HG03139 (cell line): Measurements from ENCODE around the gene MISP.
"Not testable (repeated sequence)": the region's sequence is repeated elsewhere in the genome, so short reads cannot be mapped to it uniquely, and the experiment has no call there.

ENCODE experiments used
- ATAC-seq: cut with Tn5 transposase; IDR thresholded peaks from one replicate; pipeline ENCODE4 v1.9.1; 2021; ENCODE audit not compliant: unreplicated experiment

MISP gene

GRCh38 chr19:745138-745537 is 5.8 kb upstream of the MISP start:
- not testable (repeated sequence) for ATAC-seq

DNA sequence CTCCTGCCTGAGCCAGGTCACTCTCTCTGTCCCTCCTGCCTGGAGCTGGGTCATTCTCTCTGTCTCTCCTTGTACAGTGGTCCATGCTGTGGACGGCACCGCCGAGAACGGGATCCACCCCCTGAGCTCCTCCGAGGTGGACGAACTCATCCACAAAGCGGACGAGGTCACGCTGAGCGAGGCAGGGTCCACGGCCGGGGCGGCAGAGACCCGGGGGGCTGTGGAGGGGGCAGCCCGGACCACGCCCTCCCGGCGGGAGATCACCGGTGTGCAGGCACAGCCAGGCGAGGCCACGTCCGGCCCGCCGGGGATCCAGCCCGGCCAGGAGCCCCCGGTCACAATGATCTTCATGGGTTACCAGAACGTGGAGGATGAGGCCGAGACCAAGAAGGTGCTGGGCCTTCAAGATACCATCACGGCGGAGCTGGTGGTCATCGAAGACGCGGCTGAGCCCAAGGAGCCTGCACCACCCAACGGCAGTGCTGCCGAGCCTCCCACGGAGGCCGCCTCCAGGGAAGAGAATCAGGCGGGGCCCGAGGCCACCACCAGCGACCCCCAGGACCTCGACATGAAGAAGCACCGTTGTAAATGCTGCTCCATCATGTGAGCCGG is 4.6 kb upstream of the MISP start:
- ATAC-seq, result no peak

- no peak for ATAC-seq
These were observed 4.0 kb upstream of the MISP start for GRCh38 chr19:746956-747355.

DNA sequence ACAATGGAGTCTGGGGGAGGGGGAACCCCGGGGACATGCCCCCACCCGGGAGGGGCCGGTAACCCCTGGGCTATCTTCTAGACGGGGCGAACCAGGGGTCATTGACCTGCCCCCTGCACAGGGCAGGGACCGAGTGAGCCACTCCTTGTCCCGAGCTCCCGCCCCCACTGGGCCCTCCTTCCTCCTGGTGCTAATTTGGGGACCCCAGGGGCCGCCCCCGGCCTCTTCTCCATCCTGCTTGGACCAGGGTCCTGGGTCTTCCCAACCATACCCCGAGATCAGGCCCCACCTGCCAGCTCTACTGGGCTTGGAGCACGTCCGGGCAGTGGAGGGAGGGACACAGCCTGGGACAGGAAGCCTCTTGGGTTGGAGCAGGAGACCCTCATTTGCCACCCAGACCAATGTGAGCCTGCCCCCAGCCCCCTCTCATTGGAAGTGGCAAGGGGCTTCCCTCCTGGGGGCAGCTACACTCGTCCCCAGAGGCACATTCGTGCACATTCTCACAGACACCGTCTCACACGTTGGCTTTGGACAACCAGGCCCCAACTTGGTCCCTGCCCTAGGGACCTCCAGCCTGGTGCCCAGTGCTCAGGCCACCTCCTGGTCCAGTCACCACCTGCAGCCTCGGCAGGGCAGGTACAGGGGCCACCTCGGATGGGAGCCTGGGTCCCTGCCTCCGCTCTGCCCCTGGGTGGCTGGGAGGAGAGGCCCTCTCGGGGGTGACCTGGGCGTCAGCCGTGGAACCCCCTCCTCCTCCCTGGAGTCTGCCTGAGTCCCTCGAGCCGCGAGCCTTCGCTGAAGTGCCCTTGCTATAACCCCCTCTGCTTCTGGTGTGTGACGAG is 3.3 kb upstream of the MISP start:
- ATAC-seq, result no peak

GRCh38 chr19:748274-748598 is 2.7 kb upstream of the MISP start:
- no peak for ATAC-seq

DNA sequence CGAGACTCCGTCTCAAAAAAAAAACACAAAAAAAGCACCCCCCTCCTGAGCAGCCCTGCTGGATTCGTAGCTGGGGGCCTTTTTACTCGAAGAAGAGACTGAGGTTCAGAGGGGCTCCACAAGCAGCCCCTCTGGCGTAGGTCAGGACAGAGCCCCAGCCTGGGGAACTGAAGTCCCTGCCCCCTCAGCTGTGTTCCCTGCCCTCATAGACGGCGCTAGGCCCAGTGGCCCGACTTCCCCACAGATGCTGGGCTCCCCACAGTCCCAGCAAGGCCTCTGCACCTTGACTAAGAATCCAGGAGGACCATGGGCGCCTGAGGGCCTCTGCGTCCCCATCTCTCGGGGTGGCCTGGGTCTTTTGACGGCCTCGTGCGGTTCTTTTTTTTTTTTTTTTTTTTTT is 1.1 kb upstream of the MISP start:
- ATAC-seq, result no peak

- ATAC-seq, result no peak
These were observed 809 bp downstream of the MISP start for GRCh38 chr19:751501-752341.

DNA sequence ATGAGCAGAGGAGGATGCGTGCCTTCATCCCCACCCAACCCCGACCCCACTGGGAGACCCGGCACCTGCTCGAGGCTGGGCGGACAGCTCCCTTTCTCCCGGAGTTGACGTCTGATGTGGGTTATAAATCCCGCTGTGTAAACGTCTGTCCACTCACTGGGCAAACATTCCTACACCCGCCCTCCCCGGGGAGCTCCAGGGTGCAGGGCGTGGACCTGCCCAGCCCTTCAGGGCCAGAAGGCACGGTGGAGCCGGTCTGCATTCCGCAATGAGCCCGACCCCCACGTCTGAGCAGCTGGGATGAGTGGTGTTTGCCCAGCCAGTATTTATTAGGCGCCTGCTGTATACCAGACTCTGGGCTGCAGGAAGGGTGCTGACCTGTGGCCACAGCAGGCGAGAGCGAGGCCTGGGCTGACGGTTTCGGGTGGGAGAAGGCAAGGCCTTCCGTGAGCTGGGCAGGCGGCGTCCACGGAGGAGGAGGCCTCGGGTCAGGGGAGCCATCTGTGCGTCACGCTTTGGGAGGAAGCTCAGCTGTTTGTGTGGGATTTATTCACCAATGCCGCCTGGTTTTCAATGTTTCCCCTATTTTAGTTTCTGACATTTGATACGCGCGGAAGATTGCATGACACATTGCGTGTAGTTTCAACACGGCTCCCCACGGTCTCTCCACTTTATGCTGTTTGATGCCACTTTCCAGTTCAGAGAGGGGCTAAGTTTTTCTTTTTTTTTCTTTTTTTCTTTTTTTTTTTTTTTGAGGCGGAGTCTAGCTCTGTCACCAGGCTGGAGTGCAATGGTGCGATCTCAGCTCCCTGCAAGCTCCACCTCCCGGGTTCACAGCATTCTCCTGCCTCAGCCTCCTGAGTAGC is 2.0 kb downstream of the MISP start:
- ATAC-seq, result no peak

- no peak for ATAC-seq
These were observed 3.6 kb downstream of the MISP start for GRCh38 chr19:754530-754929.

GRCh38 chr19:755063-755462 is 4.2 kb downstream of the MISP start:
- ATAC-seq, result no peak

GRCh38 chr19:756236-756635 is 5.3 kb downstream of the MISP start:
- no peak for ATAC-seq

DNA sequence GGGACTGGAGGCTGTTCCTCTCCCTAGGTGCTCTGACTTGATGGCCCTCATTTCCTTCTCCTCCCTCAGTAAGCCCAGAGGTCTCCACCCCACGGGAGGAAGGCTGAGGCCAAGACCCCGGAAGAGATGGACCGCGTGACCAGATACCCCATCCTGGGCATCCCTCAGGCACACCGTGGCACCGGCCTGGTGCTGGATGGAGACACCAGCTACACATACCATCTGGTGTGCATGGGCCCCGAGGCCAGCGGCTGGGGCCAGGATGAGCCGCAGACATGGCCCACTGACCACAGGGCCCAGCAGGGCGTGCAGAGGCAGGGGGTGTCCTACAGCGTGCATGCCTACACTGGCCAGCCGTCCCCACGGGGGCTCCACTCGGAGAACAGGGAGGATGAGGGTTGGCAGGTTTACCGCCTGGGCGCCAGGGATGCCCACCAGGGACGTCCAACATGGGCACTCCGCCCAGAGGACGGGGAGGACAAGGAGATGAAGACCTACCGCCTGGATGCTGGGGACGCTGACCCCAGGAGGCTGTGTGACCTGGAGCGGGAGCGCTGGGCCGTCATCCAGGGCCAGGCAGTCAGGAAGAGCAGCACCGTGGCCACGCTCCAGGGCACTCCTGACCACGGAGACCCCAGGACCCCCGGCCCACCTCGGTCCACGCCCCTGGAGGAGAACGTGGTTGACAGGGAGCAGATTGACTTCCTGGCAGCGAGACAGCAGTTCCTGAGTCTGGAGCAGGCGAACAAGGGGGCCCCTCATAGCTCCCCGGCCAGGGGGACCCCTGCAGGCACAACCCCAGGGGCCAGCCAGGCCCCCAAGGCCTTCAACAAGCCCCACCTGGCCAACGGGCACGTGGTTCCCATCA is 6.1 kb downstream of the MISP start:
- ATAC-seq, result no peak

DNA sequence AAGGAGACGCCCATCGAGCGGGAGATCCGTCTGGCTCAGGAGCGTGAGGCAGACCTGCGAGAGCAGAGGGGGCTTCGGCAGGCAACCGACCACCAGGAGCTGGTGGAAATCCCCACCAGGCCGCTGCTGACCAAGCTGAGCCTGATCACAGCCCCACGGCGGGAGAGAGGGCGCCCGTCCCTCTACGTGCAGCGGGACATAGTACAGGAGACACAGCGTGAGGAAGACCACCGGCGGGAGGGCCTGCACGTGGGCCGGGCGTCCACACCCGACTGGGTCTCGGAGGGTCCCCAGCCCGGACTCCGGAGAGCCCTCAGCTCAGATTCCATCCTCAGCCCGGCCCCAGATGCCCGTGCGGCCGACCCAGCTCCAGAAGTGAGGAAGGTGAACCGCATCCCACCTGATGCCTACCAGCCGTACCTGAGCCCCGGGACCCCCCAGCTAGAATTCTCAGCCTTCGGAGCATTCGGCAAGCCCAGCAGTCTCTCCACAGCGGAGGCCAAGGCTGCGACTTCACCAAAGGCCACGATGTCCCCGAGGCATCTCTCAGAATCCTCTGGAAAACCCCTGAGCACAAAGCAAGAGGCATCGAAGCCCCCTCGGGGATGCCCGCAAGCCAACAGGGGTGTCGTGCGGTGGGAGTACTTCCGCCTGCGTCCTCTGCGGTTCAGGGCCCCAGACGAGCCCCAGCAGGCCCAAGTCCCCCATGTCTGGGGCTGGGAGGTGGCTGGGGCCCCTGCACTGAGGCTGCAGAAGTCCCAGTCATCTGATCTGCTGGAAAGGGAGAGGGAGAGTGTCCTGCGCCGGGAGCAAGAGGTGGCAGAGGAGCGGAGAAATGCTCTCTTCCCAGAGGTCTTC is 7.1 kb downstream of the MISP start:
- ATAC-seq, result no peak

GRCh38 chr19:763181-763580 is 12.3 kb downstream of the MISP start:
- no peak for ATAC-seq

GRCh38 chr19:763869-764268 is 13.0 kb downstream of the MISP start:
- no peak for ATAC-seq

DNA sequence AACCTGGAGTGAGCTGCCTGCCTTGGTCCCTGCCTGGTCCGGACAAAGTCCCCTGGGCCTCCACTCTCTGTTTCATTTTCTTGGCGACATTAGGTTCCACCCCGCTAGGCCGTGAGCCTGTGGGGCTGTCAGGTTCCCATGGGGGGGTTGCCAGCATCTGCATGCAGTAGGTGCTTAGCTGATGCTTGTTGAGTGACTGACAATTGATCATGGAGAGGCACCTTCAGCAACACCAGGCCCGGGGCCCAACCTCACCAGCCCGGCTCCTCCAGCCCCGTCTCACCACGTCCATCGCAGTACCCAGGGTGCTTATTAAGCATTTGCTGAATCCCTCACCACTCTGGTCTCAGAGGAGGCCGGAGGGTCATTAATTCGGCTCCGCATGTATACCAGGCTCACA is 13.4 kb downstream of the MISP start:
- ATAC-seq, result no peak

DNA sequence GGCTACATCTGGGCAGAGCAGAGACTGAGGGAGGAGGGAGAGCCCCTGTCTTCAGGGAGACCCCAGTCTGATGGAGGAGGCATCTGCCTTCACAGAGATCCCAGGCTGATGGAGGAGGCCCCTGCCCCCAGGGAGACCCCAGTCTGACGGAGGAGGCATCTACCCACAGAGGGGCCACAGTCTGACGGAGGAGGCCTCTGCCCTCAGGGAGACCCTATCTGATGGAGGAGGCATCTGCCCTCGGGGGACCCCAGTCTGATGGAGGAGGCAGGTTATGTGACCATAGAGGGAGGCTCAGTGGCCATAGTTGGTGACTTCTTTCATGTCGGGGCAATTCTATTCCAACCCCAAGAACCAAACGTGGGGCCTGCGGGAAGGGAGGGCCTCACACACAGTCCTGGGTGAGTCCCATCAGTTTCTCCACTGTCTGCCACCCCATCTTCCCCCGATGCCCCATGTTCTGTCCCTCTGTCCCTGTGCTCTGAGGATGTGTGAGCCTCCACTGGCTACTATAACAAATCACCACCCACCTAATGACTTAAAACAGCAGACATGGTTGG is 14.3 kb downstream of the MISP start:
- no peak for ATAC-seq

GRCh38 chr19:768424-768823 is 17.5 kb downstream of the MISP start:
- no peak for ATAC-seq

GRCh38 chr19:769616-770015 is 18.7 kb downstream of the MISP start:
- ATAC-seq, result no peak
